A172 (cell line): ENCODE results near the gene RPTN. TPM values are rescaled to one million over a fixed set of nuclear protein-coding genes. Genes with fewer than 3 reads are reported as not detected.

Experiments used
- DNase-seq: peaks from one replicate; pipeline ENCODE4 v3.0.0-alpha.2; 2015; ENCODE audit warnings: low spot score
- total RNA-seq: library from RNA; depleted of rRNA; stranded (reverse); fragments of >200 nt; shearing (Covaris generic); gene quantifications from 2 replicates; pipeline ENCODE4 v1.2.3, GENCODE V29; 2014; rRNA removed

RPTN gene, protein sequence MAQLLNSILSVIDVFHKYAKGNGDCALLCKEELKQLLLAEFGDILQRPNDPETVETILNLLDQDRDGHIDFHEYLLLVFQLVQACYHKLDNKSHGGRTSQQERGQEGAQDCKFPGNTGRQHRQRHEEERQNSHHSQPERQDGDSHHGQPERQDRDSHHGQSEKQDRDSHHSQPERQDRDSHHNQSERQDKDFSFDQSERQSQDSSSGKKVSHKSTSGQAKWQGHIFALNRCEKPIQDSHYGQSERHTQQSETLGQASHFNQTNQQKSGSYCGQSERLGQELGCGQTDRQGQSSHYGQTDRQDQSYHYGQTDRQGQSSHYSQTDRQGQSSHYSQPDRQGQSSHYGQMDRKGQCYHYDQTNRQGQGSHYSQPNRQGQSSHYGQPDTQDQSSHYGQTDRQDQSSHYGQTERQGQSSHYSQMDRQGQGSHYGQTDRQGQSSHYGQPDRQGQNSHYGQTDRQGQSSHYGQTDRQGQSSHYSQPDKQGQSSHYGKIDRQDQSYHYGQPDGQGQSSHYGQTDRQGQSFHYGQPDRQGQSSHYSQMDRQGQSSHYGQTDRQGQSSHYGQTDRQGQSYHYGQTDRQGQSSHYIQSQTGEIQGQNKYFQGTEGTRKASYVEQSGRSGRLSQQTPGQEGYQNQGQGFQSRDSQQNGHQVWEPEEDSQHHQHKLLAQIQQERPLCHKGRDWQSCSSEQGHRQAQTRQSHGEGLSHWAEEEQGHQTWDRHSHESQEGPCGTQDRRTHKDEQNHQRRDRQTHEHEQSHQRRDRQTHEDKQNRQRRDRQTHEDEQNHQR
- not detected in 2 replicates for total RNA-seq

- DNase-seq: no peak
Observed at GRCh38 chr1:152159144-152159543, at the start of gene RPTN. Gene RPTN, minus strand, starts transcription at chr1:152159228. Its CDS starts 1,339 bp downstream, at chr1:152157889.

DNA sequence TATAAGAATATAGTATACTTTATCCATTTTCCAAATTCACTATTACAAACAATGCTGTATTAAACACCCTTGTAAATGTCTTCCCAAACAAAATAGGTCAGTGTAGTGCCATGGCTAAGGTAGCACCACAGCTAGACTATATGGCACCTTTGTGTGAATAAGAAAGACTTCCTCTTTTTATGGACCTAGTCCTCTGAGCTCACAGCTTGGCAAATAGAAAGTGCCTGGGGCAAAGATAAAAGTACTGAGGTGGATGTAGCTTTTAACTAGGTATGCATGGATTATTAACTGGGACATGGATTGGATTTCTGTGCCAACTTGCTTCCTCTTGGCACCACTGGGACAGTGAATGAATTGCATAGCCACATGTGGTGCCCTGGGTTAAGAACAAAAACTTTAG is 40.0 kb upstream of the RPTN start:
- DNase-seq: no peak

DNA sequence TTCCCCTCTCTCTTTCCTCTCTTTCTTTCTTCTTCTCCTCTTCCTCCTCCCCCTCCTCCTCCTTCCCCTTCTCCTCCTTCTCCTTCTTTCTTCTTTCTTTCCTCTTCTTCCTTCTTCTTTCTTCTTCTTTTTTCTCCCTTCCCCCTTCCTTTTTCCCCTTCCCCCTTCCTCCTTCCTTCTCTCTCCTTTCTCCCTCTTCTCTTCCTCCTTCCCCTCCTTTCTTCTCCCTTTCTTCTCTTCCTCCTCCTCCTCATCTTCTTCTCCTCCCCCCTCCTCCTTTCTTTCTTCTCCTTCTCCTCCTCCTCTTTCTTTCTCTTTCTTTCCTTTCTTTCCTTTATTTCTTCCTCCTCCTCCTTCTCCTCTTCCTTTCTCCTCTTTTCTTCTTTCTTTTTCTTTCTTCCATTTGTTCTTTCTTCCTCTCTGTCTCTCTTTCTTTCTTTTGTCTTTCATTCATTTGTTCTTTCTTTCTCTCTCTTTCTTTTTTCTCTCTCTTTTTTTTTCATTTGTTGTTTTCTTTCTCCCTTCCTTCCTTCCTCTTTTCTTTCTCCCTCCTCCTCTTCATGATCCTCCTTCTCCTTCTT is 38.4 kb upstream of the RPTN start:
- no peak for DNase-seq

GRCh38 chr1:152191711-152192110 is 32.7 kb upstream of the RPTN start:
- DNase-seq: no peak

DNA sequence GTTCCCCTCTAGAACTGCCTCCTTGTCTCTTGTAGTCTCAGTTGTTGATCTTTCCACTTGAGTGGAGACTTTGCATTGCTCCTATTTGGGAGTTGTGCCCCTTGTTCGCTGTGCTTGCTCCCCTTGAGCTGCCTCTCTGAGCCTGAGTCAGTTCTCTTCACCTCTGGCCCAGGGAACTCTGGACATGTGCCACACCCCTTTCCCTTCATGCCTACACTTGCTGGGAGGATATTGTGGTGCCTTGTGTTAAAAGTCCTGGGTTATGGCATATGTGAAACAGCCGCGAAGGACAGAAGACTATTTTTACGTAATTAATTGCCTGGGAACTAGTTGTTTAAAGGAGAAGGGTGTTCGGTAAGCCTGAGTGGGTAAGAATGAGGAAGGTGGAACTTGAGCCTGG is 32.2 kb upstream of the RPTN start:
- DNase-seq: no peak

DNA sequence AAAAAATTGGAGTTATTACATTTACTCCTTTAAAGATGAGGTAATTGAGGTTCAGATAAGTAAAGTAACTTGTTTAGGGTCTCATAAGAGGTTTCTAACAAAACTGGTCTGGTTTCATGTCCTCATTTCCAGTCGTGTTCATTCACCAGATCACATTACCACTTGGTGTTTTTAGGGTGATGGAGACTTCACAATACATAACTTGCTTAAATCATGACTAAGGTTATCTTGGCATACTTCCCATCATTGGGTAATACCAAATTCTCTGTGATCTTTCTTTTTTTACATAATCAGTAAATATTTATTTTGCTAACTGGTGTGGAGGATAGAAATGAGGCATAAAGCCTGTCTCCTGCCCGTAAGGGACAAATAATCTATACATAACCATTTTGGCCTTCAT is 31.6 kb upstream of the RPTN start:
- DNase-seq: no peak

- peak; percentile 73 for DNase-seq
Observed at GRCh38 chr1:152189657-152190442, 30.8 kb upstream of the RPTN start.

DNA sequence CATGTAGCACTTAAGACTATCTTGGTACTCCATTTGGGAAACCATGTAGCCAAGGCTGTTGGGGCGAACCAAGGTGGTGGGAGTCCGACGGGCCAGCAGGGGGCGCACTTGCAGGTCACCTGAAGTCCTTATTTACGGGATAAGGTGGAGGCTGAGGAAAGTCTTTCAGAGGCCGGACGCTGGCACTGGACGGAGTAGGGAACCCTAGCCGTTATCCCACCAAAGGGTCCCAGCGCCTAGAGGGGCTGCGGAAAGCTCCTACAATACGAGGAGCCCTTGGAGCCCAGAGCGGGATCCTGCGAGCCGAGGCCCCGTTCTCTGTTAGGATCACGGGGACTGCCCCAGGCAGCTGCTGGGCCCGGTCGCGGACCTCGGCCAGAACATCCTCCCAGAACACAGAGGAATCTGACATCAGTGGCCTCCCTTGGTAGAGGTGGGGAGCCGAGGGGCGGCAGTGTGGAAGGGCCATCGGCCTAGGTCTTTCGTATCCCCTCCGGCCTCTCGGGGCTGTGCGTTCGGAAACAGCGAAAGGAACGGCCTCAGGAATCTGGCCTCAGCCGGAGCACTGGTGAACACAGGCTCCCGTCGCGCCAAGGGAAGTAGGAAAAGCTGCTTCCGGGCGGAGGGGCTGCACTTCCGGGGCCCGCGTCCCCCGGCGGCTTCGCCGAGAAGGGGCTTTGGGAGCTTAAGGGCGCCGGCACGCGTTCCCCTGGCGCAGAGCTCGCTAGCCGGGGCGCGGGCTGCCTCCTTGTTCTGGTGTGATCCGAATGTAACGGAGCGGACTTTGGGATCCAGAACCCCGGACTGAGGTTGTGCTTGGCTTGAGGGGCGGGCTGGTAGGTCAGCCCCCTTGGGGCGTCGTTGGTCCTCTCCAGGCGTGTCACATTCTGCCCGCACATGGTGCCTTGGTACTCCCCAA is 29.9 kb upstream of the RPTN start:
- peak; percentile 51 for DNase-seq

GRCh38 chr1:152186556-152187285 is 27.7 kb upstream of the RPTN start:
- DNase-seq: peak; percentile 35

- peak; percentile 80 for DNase-seq
Observed at GRCh38 chr1:152185544-152186391, 26.7 kb upstream of the RPTN start.

DNA sequence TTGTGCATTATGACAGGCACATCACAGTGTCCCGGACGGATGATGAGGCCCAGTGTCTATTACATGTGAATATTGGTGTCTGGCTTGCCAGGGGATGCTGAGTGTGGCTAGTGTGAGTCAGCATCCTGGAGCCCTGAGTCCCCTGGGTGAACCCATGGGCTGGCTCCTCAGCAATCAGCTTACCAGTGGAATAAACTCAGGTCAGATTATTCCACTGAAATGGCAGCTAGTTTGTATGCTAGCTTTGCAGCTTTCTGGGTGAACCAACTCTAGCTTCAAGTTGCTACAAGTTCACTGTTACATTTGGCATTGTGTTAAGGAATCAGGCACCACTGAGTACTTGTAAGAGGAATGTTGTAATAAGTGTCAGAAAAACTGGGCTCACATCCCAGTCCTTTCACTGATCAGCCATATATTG is 23.9 kb upstream of the RPTN start:
- DNase-seq: peak; percentile 88

DNA sequence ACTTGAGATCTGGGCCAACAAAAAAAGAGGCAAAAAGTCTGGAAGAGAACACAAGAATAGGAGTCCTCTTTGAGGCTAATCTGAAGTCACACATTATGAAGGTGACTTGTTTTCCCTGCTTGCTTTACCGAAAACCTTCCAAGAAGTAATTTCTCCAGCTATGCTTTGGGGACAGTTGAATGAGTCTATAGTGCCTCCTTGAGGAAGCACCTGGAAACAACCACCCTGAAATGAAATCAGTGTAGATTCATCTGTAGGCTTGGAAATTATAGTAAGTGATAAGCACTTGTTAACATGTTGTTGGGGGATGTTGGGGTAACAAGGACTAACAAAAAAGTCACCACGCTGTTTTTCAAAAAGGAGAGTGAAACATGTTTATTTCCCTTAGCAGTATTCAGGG is 23.4 kb upstream of the RPTN start:
- peak; percentile 41 for DNase-seq

GRCh38 chr1:152179566-152179965 is 20.5 kb upstream of the RPTN start:
- no peak for DNase-seq

GRCh38 chr1:152170287-152170905 is 11.4 kb upstream of the RPTN start:
- DNase-seq: no peak

GRCh38 chr1:152169366-152170025 is 10.5 kb upstream of the RPTN start:
- DNase-seq: no peak

DNA sequence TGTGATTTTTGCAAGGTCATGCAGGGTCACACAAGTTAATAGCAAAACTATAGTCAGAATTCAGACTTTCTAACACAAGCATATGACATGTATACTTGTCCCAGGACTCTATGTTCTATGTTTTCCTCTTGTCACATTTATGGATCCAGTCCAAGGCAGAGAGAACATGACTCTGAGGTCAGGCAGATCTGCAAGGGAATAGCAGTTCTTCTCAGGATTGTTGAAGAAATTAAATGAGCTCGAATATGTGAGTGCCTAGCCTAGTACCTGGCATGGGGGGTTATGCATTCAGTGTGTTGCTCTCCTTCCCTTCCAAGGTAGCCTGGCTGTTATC is 9.5 kb upstream of the RPTN start:
- DNase-seq: no peak

GRCh38 chr1:152167835-152168534 is 9.0 kb upstream of the RPTN start:
- DNase-seq: peak; percentile 98

GRCh38 chr1:152166966-152167365 is 7.9 kb upstream of the RPTN start:
- no peak for DNase-seq
